Measurements from ENCODE around the gene MYLK3. TPM values are rescaled to one million over a fixed set of nuclear protein-coding genes. Genes with fewer than 3 reads are reported as not detected.
"Not testable (repeated sequence)": the region's sequence is repeated elsewhere in the genome, so short reads cannot be mapped to it uniquely, and the experiment has no call there.

Gene MYLK3
- total RNA-seq, 6 experiments from 2014 or later: 0.06 to 0.44 (median 0.23) TPM

DNA sequence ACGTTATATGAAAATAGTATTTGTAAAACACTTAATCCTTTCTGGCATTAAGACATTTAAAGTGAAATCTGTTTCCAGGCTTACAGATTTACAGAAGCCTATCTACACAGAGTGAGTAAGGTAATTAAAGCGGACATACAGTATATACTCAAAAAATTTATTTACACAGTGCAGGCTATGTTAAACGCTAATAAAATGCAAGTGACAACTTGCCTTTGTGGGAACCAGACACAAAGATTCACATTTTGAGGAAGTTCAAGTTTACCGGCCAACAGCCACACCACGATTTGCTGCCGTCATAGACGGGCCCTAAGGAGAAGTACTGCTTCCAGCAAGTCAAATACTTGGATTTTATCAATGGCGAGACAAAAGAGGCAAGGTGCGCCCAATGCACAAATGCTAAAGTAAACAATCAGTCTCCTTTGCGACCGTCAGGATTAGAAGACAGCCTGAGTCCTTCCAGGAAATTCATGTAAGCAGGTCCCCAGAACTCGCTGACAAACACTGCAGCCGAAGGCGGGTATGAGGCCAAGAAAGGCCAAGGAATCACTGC is 60.0 kb downstream of the MYLK3 start:
- H3K36me3 ChIP-seq: no peaks in the 10 kb centered on the region
- peak overlapping the region; percentile 73 to 91 (median 82) for H3K4me3 ChIP-seq
- DNase-seq: peak in 2 of 3 donors; percentile 36 to 58
- H3K9me3 ChIP-seq: no peaks in the 10 kb centered on the region
- intact Hi-C loops (cut with DNase I): no loop called here
- no peak for ATAC-seq
- no peaks in the 10 kb centered on the region for H3K27me3 ChIP-seq
- H3K4me1 ChIP-seq: peaks cover 0 to 22% (median 9%) of the 10 kb centered on the region in 4 donors
- peak overlapping the region; percentile 88 to 96 (median 94) for H3K27ac ChIP-seq
- WGBS (ENCODE audit: insufficient coverage, low coverage, low lambda C conversion rate, missing lambda C conversion rate): 8% methylated on average over 11 of the region's 14 CpGs
- TF ChIP-seq POLR2A (IDR thresholded peaks at IDR 0.05): no peak
- TF ChIP-seq, protein P1, sequence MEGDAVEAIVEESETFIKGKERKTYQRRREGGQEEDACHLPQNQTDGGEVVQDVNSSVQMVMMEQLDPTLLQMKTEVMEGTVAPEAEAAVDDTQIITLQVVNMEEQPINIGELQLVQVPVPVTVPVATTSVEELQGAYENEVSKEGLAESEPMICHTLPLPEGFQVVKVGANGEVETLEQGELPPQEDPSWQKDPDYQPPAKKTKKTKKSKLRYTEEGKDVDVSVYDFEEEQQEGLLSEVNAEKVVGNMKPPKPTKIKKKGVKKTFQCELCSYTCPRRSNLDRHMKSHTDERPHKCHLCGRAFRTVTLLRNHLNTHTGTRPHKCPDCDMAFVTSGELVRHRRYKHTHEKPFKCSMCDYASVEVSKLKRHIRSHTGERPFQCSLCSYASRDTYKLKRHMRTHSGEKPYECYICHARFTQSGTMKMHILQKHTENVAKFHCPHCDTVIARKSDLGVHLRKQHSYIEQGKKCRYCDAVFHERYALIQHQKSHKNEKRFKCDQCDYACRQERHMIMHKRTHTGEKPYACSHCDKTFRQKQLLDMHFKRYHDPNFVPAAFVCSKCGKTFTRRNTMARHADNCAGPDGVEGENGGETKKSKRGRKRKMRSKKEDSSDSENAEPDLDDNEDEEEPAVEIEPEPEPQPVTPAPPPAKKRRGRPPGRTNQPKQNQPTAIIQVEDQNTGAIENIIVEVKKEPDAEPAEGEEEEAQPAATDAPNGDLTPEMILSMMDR (IDR thresholded peaks at IDR 0.05): no peak

DNA sequence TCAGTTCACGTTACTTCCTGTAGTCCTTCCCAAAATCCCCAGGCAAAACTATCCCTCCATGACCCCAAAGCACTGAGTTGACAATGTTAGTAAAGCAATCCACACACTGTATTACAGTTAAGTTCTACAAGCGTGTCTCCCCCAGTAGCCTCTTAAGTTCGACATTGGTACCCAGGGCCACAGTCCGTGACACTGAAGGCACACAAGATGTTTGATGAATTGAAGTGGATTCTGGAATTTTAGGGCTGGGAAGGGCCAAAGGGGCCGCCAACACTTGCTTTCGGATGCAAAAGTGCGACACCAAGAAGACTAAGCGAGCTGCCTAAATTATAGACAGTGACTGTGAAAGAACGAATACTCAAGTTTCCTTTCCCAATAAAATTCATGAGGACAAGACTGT is 60.7 kb downstream of the MYLK3 start:
- TF ChIP-seq, protein P1 (IDR thresholded peaks at IDR 0.05): no peak
- no peak for TF ChIP-seq POLR2A (IDR thresholded peaks at IDR 0.05)
- ATAC-seq: no peak
- intact Hi-C loops (cut with DNase I): no loop called here
- no peaks in the 10 kb centered on the region for H3K27me3 ChIP-seq
- no peaks in the 10 kb centered on the region for H3K9me3 ChIP-seq
- no peak for DNase-seq
- H3K4me1 ChIP-seq: peaks cover 0 to 22% (median 9%) of the 10 kb centered on the region in 4 donors
- WGBS (ENCODE audit: insufficient coverage, low coverage, low lambda C conversion rate, missing lambda C conversion rate): 73% methylated on average over 9 of the region's 9 CpGs
- H3K4me3 ChIP-seq: peak overlapping the region in 1 of 3 donors; percentile 73
- no peak overlapping the region for H3K27ac ChIP-seq
- H3K36me3 ChIP-seq: no peaks in the 10 kb centered on the region

DNA sequence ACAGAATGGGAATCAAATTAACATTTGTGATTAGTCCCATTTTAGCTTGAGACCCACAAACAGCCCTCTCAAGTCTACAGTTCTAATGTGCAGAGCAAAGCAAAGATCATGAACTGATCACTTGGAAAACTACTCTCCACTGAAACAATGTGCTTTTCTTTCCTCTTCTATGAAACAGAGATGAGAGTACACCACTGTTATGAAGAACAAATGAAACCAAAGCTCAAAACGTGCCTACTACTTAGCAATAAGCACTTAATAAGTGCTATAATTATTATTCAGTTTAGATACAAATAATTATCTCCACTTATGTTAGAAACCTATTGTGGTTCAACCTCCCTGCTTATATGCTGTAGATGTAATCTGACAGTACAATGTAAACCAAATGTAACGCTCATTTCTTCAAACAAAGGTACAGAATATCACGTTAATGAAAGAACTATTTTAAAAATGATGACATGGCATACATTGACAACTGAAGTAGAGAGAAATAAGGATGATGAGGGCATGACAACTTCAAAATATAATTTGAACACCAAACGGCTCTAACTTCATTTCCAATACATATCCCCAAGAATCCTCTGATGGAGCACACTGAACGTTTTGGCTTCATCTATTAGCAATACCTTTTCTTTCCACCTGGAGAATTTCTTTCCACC is 61.2 kb downstream of the MYLK3 start:
- ATAC-seq (no peak), DNase-seq (no peak)
- no peak overlapping the region for H3K27ac ChIP-seq
- H3K36me3 ChIP-seq: no peaks in the 10 kb centered on the region
- TF ChIP-seq, protein P1 (IDR thresholded peaks at IDR 0.05): no peak
- no peak for TF ChIP-seq POLR2A (IDR thresholded peaks at IDR 0.05)
- intact Hi-C loops (cut with DNase I): no loop called here
- H3K9me3 ChIP-seq: no peaks in the 10 kb centered on the region
- 57% methylated on average over 5 of the region's 5 CpGs for WGBS (ENCODE audit: insufficient coverage, low coverage, low lambda C conversion rate, missing lambda C conversion rate)
- H3K4me1 ChIP-seq: peaks cover 0 to 22% (median 9%) of the 10 kb centered on the region in 4 donors
- H3K27me3 ChIP-seq: no peaks in the 10 kb centered on the region
- no peak overlapping the region for H3K4me3 ChIP-seq

DNA sequence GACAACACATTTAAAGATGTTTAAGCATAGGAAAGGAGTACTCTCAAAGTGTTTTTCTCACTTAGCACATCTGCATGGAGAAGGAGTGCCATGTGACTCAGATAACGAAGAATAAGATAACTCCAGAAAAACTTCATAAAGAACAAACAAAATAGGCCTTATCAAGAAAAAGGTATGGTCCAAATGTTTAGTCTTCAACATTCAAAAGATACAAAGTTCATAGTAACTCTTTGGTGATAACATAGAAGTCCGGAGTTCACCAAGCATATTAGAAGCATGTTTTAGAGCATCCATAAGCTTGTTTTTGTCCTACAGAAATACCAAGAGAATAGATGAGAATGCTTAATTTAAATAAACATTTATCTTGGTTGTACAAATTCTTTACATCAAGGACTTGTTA is 66.3 kb downstream of the MYLK3 start:
- H3K36me3 ChIP-seq: peaks cover 0 to 25% (median 2%) of the 10 kb centered on the region in 4 donors
- H3K4me3 ChIP-seq; DNase-seq; intact Hi-C loops (cut with DNase I); H3K9me3 ChIP-seq; H3K4me1 ChIP-seq; H3K27ac ChIP-seq; ATAC-seq; H3K27me3 ChIP-seq: not testable (repeated sequence)
- WGBS (ENCODE audit: insufficient coverage, low coverage, low lambda C conversion rate, missing lambda C conversion rate): 85% methylated on average over 1 of the region's 2 CpGs

DNA sequence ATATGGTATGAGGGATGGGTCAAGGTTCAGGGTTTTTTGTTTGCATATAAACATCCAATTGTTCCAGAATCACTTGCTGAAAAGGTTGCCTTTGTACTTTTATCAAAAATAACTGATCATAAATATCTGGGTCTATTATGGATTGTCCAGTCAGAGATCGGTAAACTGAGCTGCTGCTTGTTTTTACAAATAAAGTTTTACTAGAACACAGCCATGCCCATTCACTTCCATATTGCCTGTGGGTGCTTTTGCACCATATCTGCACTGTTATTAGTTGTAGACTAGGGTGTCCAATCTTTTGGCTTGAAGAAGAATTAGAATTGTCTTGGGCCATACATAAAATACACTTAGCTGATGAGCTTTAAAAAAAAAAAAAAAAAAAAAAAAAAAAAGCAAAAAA is 70.2 kb downstream of the MYLK3 start:
- H3K36me3 ChIP-seq: peaks cover 0 to 54% (median 3%) of the 10 kb centered on the region in 4 donors
- WGBS (ENCODE audit: insufficient coverage, low coverage, low lambda C conversion rate, missing lambda C conversion rate): 100% methylated on average over 1 of the region's 1 CpG
- DNase-seq; H3K4me3 ChIP-seq; H3K27ac ChIP-seq; ATAC-seq; H3K4me1 ChIP-seq; H3K9me3 ChIP-seq; intact Hi-C loops (cut with DNase I); H3K27me3 ChIP-seq: not testable (repeated sequence)

All from right lobe of liver (tissue), 6 donors.